ENCODE measurements around the gene ABCD4. TPM values are rescaled to one million over a fixed set of nuclear protein-coding genes. Genes with fewer than 3 reads are reported as not detected.

Gene ABCD4
- total RNA-seq, 2 donors from 2014 or later = 17.0 to 18.1 TPM

DNA sequence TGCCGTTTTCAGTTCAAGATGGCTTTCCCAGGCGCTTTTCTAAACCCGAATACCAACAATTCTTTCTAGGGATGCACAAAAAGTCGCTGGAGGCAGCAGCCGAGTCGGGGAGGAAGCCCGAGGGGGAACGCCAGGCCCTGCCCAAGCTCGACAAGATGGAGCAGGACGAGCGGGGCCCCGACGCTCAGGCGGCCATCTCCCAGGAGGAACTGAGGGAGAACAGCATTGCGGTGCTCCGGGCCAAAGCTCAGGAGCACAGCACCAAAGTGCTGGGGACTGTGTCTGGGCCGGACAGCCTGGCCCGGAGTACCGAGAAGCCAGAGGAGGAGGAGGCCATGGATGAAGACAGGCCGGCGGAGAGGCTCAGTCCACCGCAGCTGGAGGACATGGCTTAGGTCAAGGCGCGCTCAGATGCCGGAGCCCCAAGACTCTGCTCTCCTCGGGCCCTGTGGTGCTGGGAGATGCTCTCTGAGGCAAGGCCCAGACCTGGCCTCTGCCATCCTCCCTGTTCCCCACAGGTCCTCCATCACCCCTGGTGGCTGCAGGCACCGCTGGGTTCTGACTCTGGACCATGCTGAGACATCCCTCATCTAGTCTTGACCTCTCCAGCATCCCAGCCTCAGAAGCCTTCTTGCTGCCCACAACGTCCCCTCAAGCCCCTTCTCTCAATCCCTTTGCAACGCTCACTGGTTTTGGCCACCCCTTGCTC, 42.1 kb downstream of the ABCD4 start:
- peaks cover 0 to 13% of the 10 kb centered on the region in 2 donors for H3K4me1 ChIP-seq
- TF ChIP-seq, protein P1, sequence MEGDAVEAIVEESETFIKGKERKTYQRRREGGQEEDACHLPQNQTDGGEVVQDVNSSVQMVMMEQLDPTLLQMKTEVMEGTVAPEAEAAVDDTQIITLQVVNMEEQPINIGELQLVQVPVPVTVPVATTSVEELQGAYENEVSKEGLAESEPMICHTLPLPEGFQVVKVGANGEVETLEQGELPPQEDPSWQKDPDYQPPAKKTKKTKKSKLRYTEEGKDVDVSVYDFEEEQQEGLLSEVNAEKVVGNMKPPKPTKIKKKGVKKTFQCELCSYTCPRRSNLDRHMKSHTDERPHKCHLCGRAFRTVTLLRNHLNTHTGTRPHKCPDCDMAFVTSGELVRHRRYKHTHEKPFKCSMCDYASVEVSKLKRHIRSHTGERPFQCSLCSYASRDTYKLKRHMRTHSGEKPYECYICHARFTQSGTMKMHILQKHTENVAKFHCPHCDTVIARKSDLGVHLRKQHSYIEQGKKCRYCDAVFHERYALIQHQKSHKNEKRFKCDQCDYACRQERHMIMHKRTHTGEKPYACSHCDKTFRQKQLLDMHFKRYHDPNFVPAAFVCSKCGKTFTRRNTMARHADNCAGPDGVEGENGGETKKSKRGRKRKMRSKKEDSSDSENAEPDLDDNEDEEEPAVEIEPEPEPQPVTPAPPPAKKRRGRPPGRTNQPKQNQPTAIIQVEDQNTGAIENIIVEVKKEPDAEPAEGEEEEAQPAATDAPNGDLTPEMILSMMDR (IDR thresholded peaks at IDR 0.05) = no peak

GRCh38 chr14:74259513-74259912, 43.2 kb downstream of the ABCD4 start:
- peaks cover 0 to 13% of the 10 kb centered on the region in 2 donors for H3K4me1 ChIP-seq
- H3K27me3 ChIP-seq = no peaks in the 10 kb centered on the region
- TF ChIP-seq, protein P1 (IDR thresholded peaks at IDR 0.05) = no peak
- H3K27ac ChIP-seq = no peak overlapping the region
- H3K36me3 ChIP-seq = no peaks in the 10 kb centered on the region
- no peaks in the 10 kb centered on the region for H3K9me3 ChIP-seq
- H3K4me3 ChIP-seq = no peak overlapping the region
- DNase-seq (ENCODE audit: low spot score) = no peak

More for the DNA sequence above, 42.1 kb downstream of the ABCD4 start:
- Histone ChIP-seq H3K27ac (no peak overlapping the region), H3K27me3 (no peaks in the 10 kb centered on the region), H3K36me3 (no peaks in the 10 kb centered on the region), H3K9me3 (no peaks in the 10 kb centered on the region), H3K4me3 (no peak overlapping the region)
- DNase-seq (ENCODE audit: low spot score) = no peak

GRCh38 chr14:74258764-74259035, 44.0 kb downstream of the ABCD4 start:
- H3K27ac ChIP-seq = no peak overlapping the region
- H3K9me3 ChIP-seq = no peaks in the 10 kb centered on the region
- TF ChIP-seq, protein P1 (IDR thresholded peaks at IDR 0.05) = no peak
- H3K4me1 ChIP-seq = peaks cover 0 to 13% of the 10 kb centered on the region in 2 donors
- no peaks in the 10 kb centered on the region for H3K36me3 ChIP-seq
- peak overlapping the region in 1 of 2 donors; percentile 63 for H3K4me3 ChIP-seq
- no peaks in the 10 kb centered on the region for H3K27me3 ChIP-seq
- DNase-seq (ENCODE audit: low spot score) = no peak

DNA sequence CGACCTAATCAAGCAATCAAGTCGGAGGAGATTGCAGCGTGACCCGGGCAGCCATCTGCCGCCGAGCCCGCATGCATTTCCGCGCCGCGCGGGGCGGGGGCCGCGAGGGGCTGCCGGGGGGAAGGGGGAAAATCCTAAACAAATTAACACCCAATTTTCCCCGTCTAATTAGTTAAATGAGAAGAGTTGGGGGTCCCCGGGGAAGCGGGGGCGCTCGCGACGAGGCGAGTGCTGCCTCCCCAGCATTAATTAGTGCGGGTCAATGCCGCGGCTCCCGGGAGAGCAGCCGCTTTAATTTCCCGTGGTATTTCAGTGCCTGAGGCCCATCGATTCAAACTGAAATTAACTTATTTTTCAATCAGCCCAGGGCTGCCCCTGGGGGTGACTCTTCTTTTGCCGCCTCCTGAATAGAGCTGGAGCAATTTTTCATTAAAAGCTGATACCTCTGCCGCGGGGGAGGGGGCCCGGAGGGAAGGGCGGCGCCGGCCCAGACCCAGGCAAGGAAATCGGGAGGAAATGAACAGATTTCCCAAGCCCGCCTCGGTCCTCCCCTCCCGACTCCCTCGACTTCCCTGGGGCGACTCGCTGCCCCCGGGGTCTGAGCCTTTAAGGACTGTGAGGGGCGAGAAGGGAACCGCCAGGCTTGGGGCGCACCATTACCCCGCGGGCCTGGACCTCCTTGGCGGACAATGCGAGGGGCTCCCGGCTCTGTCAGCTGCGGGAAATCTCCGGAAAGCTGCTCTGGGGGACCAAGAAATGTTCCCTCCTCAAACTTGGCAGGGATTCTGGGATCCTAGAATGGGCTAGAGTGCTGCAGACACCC, 44.6 kb downstream of the ABCD4 start:
- Histone ChIP-seq H3K4me3 (peak overlapping the region; percentile 38 to 63), H3K9me3 (no peaks in the 10 kb centered on the region), H3K4me1 (peaks cover 0 to 13% of the 10 kb centered on the region in 2 donors), H3K36me3 (no peaks in the 10 kb centered on the region), H3K27ac (peak overlapping the region in 1 of 2 donors; percentile 27), H3K27me3 (no peaks in the 10 kb centered on the region)
- DNase-seq (ENCODE audit: low spot score) = no peak
- TF ChIP-seq, protein P1 (IDR thresholded peaks at IDR 0.05) = no peak

- Histone ChIP-seq H3K27ac (peak overlapping the region in 1 of 2 donors; percentile 27), H3K4me1 (peaks cover 0 to 13% of the 10 kb centered on the region in 2 donors)
Observed at GRCh38 chr14:74257078-74257940, 45.4 kb downstream of the ABCD4 start.

More at GRCh38 chr14:74257078-74257940, 45.4 kb downstream of the ABCD4 start:
- TF ChIP-seq, protein P1 (IDR thresholded peaks at IDR 0.05) = peak; percentile 96 to 98
- H3K36me3 ChIP-seq = no peaks in the 10 kb centered on the region
- DNase-seq (ENCODE audit: low spot score) = no peak
- H3K9me3 ChIP-seq = no peaks in the 10 kb centered on the region
- no peaks in the 10 kb centered on the region for H3K27me3 ChIP-seq
- peak overlapping the region; percentile 38 to 63 for H3K4me3 ChIP-seq
